ENCODE data around the gene PTPRD. TPM values are rescaled to one million over a fixed set of nuclear protein-coding genes. Genes with fewer than 3 reads are reported as not detected.
A peak's percentile ranks its signal among the peaks of the same experiment; 100 is the strongest.

The PTPRD gene
- total and polyA plus RNA-seq, 7 experiments from 2014 or later, result 0.71 TPM; not detected in 6

GRCh38 chr9:8567963-8568579 lies 2044.7 kb downstream of the PTPRD start:
- Histone ChIP-seq H3K36me3 (ENCODE audit: control insufficient read depth in 2 of 3, insufficient read depth in 3 of 3, low read length in 3 of 3) (no peaks in the 10 kb centered on the region), H3K4me1 (ENCODE audit: control insufficient read depth in 2 of 2, insufficient read depth in 2 of 2, low read length in 2 of 2) (no peaks in the 10 kb centered on the region), H3K27ac (ENCODE audit: low read depth, low read length) (no peak overlapping the region), H3K4me3 (ENCODE audit: low read length) (no peak overlapping the region), H3K27me3 (ENCODE audit: control insufficient read depth in 2 of 2, insufficient read depth in 2 of 2, low read length in 2 of 2) (no peaks in the 10 kb centered on the region), H3K9me3 (ENCODE audit: control insufficient read depth in 2 of 3, low read length in 3 of 3) (no peaks in the 10 kb centered on the region)
- H3K4me3 Mint-ChIP-seq, result no peak overlapping the region
- peaks cover 0 to 6% (median 0%) of the 10 kb centered on the region in 7 donors for H3K4me1 Mint-ChIP-seq
- CTCF ChIA-PET, result no interaction called here
- peaks cover 0 to 2% (median 0%) of the 10 kb centered on the region in 11 donors for H3K9me3 Mint-ChIP-seq
- H3K27me3 Mint-ChIP-seq, result peaks cover 0 to 14% (median 8%) of the 10 kb centered on the region in 5 donors
- DNase-seq (no peak), ATAC-seq (no peak)
- POLR2A ChIA-PET, result no interaction called here
- no peaks in the 10 kb centered on the region for H3K36me3 Mint-ChIP-seq
- no peak overlapping the region for H3K27ac Mint-ChIP-seq
- intact Hi-C loops (cut with micrococcal nuclease), result no loop called here

- Histone ChIP-seq H3K4me3 (ENCODE audit: low read length) (no peak overlapping the region), H3K9me3 (ENCODE audit: control insufficient read depth in 2 of 3, low read length in 3 of 3) (no peaks in the 10 kb centered on the region), H3K4me1 (ENCODE audit: control insufficient read depth in 2 of 2, insufficient read depth in 2 of 2, low read length in 2 of 2) (no peaks in the 10 kb centered on the region), H3K27ac (ENCODE audit: low read depth, low read length) (no peak overlapping the region), H3K27me3 (ENCODE audit: control insufficient read depth in 2 of 2, insufficient read depth in 2 of 2, low read length in 2 of 2) (no peaks in the 10 kb centered on the region), H3K36me3 (ENCODE audit: control insufficient read depth in 2 of 3, insufficient read depth in 3 of 3, low read length in 3 of 3) (no peaks in the 10 kb centered on the region)
- H3K27ac Mint-ChIP-seq, result no peak overlapping the region
- peaks cover 0 to 14% (median 8%) of the 10 kb centered on the region in 5 donors for H3K27me3 Mint-ChIP-seq
- ChIA-PET POLR2A (no interaction called here), CTCF (no interaction called here)
- H3K4me3 Mint-ChIP-seq, result peak overlapping the region in 1 of 10 donors; percentile 7
- no peaks in the 10 kb centered on the region for H3K9me3 Mint-ChIP-seq
- intact Hi-C loops (cut with micrococcal nuclease), result no loop called here
- ATAC-seq (no peak), DNase-seq (no peak)
- H3K4me1 Mint-ChIP-seq, result peaks cover 0 to 6% (median 0%) of the 10 kb centered on the region in 7 donors
- no peaks in the 10 kb centered on the region for H3K36me3 Mint-ChIP-seq
These were observed 2047.8 kb downstream of the PTPRD start for GRCh38 chr9:8564960-8565359.

- Histone ChIP-seq H3K4me1 (ENCODE audit: control insufficient read depth in 2 of 2, insufficient read depth in 2 of 2, low read length in 2 of 2) (no peaks in the 10 kb centered on the region), H3K9me3 (ENCODE audit: control insufficient read depth in 2 of 3, low read length in 3 of 3) (no peaks in the 10 kb centered on the region), H3K27me3 (ENCODE audit: control insufficient read depth in 2 of 2, insufficient read depth in 2 of 2, low read length in 2 of 2) (no peaks in the 10 kb centered on the region), H3K36me3 (ENCODE audit: control insufficient read depth in 2 of 3, insufficient read depth in 3 of 3, low read length in 3 of 3) (no peaks in the 10 kb centered on the region), H3K4me3 (ENCODE audit: low read length) (no peak overlapping the region), H3K27ac (ENCODE audit: low read depth, low read length) (no peak overlapping the region)
- Mint-ChIP-seq H3K36me3 (no peaks in the 10 kb centered on the region), H3K9me3 (peaks cover 0 to 1% (median 0%) of the 10 kb centered on the region in 11 donors), H3K4me3 (no peak overlapping the region), H3K27ac (no peak overlapping the region), H3K4me1 (peaks cover 0 to 6% (median 0%) of the 10 kb centered on the region in 7 donors), H3K27me3 (peaks cover 0 to 11% (median 4%) of the 10 kb centered on the region in 5 donors)
- intact Hi-C loops (cut with micrococcal nuclease), result no loop called here
- ChIA-PET POLR2A (interaction anchor here (0.8 kb wide), 1 partner anchor 138 kb away, joined by 3 read pairs; no protein-coding TSS in a partner anchor), CTCF (interaction anchor here (0.7 kb wide), 1 partner anchor 103 kb away, joined by 3 read pairs; no protein-coding TSS in a partner anchor)
- ATAC-seq (no peak), DNase-seq (no peak)
These were observed 2052.0 kb downstream of the PTPRD start for GRCh38 chr9:8560560-8561525.

- Mint-ChIP-seq H3K36me3 (no peaks in the 10 kb centered on the region), H3K4me1 (no peaks in the 10 kb centered on the region), H3K27me3 (no peaks in the 10 kb centered on the region), H3K4me3 (no peak overlapping the region), H3K9me3 (peaks cover 0 to 2% (median 0%) of the 10 kb centered on the region in 11 donors), H3K27ac (no peak overlapping the region)
- intact Hi-C loops (cut with micrococcal nuclease), result no loop called here
- Histone ChIP-seq H3K9me3 (ENCODE audit: control insufficient read depth in 2 of 3, low read length in 3 of 3) (no peaks in the 10 kb centered on the region), H3K36me3 (ENCODE audit: control insufficient read depth in 2 of 3, insufficient read depth in 3 of 3, low read length in 3 of 3) (no peaks in the 10 kb centered on the region), H3K4me1 (ENCODE audit: control insufficient read depth in 2 of 2, insufficient read depth in 2 of 2, low read length in 2 of 2) (no peaks in the 10 kb centered on the region), H3K4me3 (ENCODE audit: low read length) (no peak overlapping the region), H3K27me3 (ENCODE audit: control insufficient read depth in 2 of 2, insufficient read depth in 2 of 2, low read length in 2 of 2) (no peaks in the 10 kb centered on the region), H3K27ac (ENCODE audit: low read depth, low read length) (no peak overlapping the region)
- DNase-seq (no peak), ATAC-seq (no peak)
- ChIA-PET CTCF (no interaction called here), POLR2A (no interaction called here)
These were observed 2054.6 kb downstream of the PTPRD start for GRCh38 chr9:8558176-8558575.

- Histone ChIP-seq H3K27me3 (ENCODE audit: control insufficient read depth in 2 of 2, insufficient read depth in 2 of 2, low read length in 2 of 2) (no peaks in the 10 kb centered on the region), H3K4me3 (ENCODE audit: low read length) (no peak overlapping the region), H3K9me3 (ENCODE audit: control insufficient read depth in 2 of 3, low read length in 3 of 3) (no peaks in the 10 kb centered on the region), H3K4me1 (ENCODE audit: control insufficient read depth in 2 of 2, insufficient read depth in 2 of 2, low read length in 2 of 2) (no peaks in the 10 kb centered on the region), H3K27ac (ENCODE audit: low read depth, low read length) (no peak overlapping the region), H3K36me3 (ENCODE audit: control insufficient read depth in 2 of 3, insufficient read depth in 3 of 3, low read length in 3 of 3) (no peaks in the 10 kb centered on the region)
- H3K27me3 Mint-ChIP-seq, result no peaks in the 10 kb centered on the region
- peaks cover 0 to 2% (median 0%) of the 10 kb centered on the region in 11 donors for H3K9me3 Mint-ChIP-seq
- CTCF ChIA-PET, result no interaction called here
- POLR2A ChIA-PET, result no interaction called here
- no peaks in the 10 kb centered on the region for H3K36me3 Mint-ChIP-seq
- ATAC-seq, result no peak
- no peak for DNase-seq
- H3K27ac Mint-ChIP-seq, result no peak overlapping the region
- no peak overlapping the region for H3K4me3 Mint-ChIP-seq
- H3K4me1 Mint-ChIP-seq, result no peaks in the 10 kb centered on the region
- intact Hi-C loops (cut with micrococcal nuclease), result no loop called here
These were observed 2056.9 kb downstream of the PTPRD start for GRCh38 chr9:8555762-8556500.

GRCh38 chr9:8553444-8553843 lies 2059.4 kb downstream of the PTPRD start:
- Histone ChIP-seq H3K27me3 (ENCODE audit: control insufficient read depth in 2 of 2, insufficient read depth in 2 of 2, low read length in 2 of 2) (no peaks in the 10 kb centered on the region), H3K4me1 (ENCODE audit: control insufficient read depth in 2 of 2, insufficient read depth in 2 of 2, low read length in 2 of 2) (no peaks in the 10 kb centered on the region), H3K9me3 (ENCODE audit: control insufficient read depth in 2 of 3, low read length in 3 of 3) (no peaks in the 10 kb centered on the region), H3K4me3 (ENCODE audit: low read length) (no peak overlapping the region), H3K27ac (ENCODE audit: low read depth, low read length) (no peak overlapping the region), H3K36me3 (ENCODE audit: control insufficient read depth in 2 of 3, insufficient read depth in 3 of 3, low read length in 3 of 3) (no peaks in the 10 kb centered on the region)
- CTCF ChIA-PET, result no interaction called here
- DNase-seq, result no peak
- intact Hi-C loops (cut with micrococcal nuclease), result no loop called here
- POLR2A ChIA-PET, result no interaction called here
- Mint-ChIP-seq H3K27me3 (no peaks in the 10 kb centered on the region), H3K36me3 (no peaks in the 10 kb centered on the region), H3K4me3 (no peak overlapping the region), H3K27ac (no peak overlapping the region), H3K4me1 (no peaks in the 10 kb centered on the region), H3K9me3 (peaks cover 0 to 2% (median 0%) of the 10 kb centered on the region in 11 donors)
- ATAC-seq, result no peak
